ENCODE data around the gene CEMIP2. TPM values are rescaled to one million over a fixed set of nuclear protein-coding genes. Genes with fewer than 3 reads are reported as not detected.

The CEMIP2 gene
- total RNA-seq, 1 experiment from 2014 or later: 16.0 TPM

GRCh38 chr9:71652480-71652879 lies 115.8 kb downstream of the CEMIP2 start:
- ATAC-seq (no peak), DNase-seq (no peak)
- H3K4me1 ChIP-seq (ENCODE audit: insufficient read depth, low read length): peaks cover 4% of the 10 kb centered on the region
- H3K9me3 ChIP-seq (ENCODE audit: low read length): no peaks in the 10 kb centered on the region
- H3K4me2 ChIP-seq (ENCODE audit: low read length): no peak overlapping the region
- no TSS peak for BruUV-seq (replicated peaks)
- H3K36me3 ChIP-seq (ENCODE audit: low read depth, low read length): no peaks in the 10 kb centered on the region
- H4K20me1 ChIP-seq (ENCODE audit: low read length): no peaks in the 10 kb centered on the region
- H3K27ac ChIP-seq (ENCODE audit: low read length): no peak overlapping the region
- CTCF ChIA-PET: no interaction called here
- H3K9me2 ChIP-seq (replicated peaks; ENCODE audit: low read length): no peaks in the 10 kb centered on the region
- H3K79me2 ChIP-seq (ENCODE audit: low read length): no peaks in the 10 kb centered on the region
- no peak overlapping the region for H2AFZ ChIP-seq (ENCODE audit: low read length)
- H3F3A ChIP-seq (ENCODE audit: low read length, unreplicated experiment): no peaks in the 10 kb centered on the region
- H3K9ac ChIP-seq (ENCODE audit: low read length): no peak overlapping the region
- no peak overlapping the region for H3K4me3 ChIP-seq (ENCODE audit: low read length)
- TF ChIP-seq EZH2phosphoT487 (IDR thresholded peaks at IDR 0.05; ENCODE audit: borderline replicate concordance, low read length) (no peak), CTCF (conservative IDR thresholded peaks at IDR 0.05; ENCODE audit: low read depth, low read length) (no peak)
- intact Hi-C loops (cut with micrococcal nuclease): no loop called here
- POLR2A ChIA-PET (ENCODE audit: unreplicated experiment): no interaction called here
- H3K27me3 ChIP-seq (ENCODE audit: low read length): no peaks in the 10 kb centered on the region

DNA sequence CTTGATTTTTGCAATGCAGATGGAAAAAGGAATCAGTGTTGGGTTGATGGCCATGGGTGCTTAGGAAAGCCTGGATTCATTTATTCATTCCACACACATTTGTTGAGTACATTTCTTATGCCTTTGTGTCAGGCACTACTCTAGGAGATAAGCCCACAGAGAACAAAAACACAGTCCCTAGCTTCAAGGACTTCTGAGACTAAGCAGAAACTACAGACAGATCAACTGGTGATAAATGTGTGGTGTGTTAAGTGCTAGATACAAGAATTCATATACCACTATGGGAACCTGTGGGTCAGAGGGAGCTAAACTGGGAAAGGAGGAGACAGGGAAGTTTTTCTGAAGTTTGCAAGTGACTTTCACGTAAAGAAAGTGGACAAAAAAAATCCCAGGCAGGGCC lies 119.9 kb downstream of the CEMIP2 start:
- H3F3A ChIP-seq (ENCODE audit: low read length, unreplicated experiment): no peaks in the 10 kb centered on the region
- H3K79me2 ChIP-seq (ENCODE audit: low read length): no peaks in the 10 kb centered on the region
- H3K9ac ChIP-seq (ENCODE audit: low read length): no peak overlapping the region
- no peak overlapping the region for H3K4me2 ChIP-seq (ENCODE audit: low read length)
- TF ChIP-seq CTCF (conservative IDR thresholded peaks at IDR 0.05; ENCODE audit: low read depth, low read length) (no peak), EZH2 (IDR thresholded peaks at IDR 0.05; ENCODE audit: low read length, unreplicated experiment) (no peak), EZH2phosphoT487 (IDR thresholded peaks at IDR 0.05; ENCODE audit: borderline replicate concordance, low read length) (no peak)
- H3K27me3 ChIP-seq (ENCODE audit: low read length): no peaks in the 10 kb centered on the region
- ATAC-seq (no peak), DNase-seq (no peak)
- H4K20me1 ChIP-seq (ENCODE audit: low read length): no peaks in the 10 kb centered on the region
- no peaks in the 10 kb centered on the region for H3K9me2 ChIP-seq (replicated peaks; ENCODE audit: low read length)
- no peak overlapping the region for H3K27ac ChIP-seq (ENCODE audit: low read length)
- POLR2A ChIA-PET (ENCODE audit: unreplicated experiment): no interaction called here
- H3K9me3 ChIP-seq (ENCODE audit: low read length): no peaks in the 10 kb centered on the region
- intact Hi-C loops (cut with micrococcal nuclease): loop anchor here (5.0 kb wide), 1 partner anchor 34 kb away; no protein-coding TSS in a partner anchor
- no TSS peak for BruUV-seq (replicated peaks)
- no peak overlapping the region for H3K4me3 ChIP-seq (ENCODE audit: low read length)
- CTCF ChIA-PET: no interaction called here
- no peaks in the 10 kb centered on the region for H3K36me3 ChIP-seq (ENCODE audit: low read depth, low read length)
- H3K4me1 ChIP-seq (ENCODE audit: insufficient read depth, low read length): peaks cover 20% of the 10 kb centered on the region
- H2AFZ ChIP-seq (ENCODE audit: low read length): no peak overlapping the region

DNA sequence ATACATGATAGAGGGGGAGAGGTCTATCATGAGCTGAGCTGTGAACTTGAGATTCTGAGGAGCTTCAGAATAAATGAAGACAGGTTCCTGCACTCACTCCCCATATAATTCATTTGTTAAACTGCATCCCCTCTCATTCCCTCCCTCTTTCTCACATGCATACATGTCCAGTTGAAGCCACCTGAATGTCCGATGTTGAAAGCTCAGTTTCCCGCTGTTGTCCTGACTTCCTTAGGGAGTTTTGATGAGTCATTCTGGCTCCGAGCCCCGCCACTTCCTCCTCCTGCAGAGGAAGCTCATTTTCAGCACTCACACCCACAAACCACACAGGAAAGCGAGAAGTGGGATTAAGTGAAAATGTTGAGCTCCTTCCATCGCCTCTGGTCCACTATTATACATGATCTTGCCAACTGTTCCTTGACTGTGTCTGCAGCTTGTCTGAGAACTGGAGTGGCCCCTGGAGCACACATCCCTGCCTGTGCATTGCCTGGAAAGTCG lies 121.2 kb downstream of the CEMIP2 start:
- Histone ChIP-seq H2AFZ (ENCODE audit: low read length) (peak overlapping the region; percentile 47), H3K4me1 (ENCODE audit: insufficient read depth, low read length) (peaks cover 24% of the 10 kb centered on the region), H3K9me2 (replicated peaks; ENCODE audit: low read length) (no peaks in the 10 kb centered on the region), H3K4me2 (ENCODE audit: low read length) (peak overlapping the region; percentile 68), H3F3A (ENCODE audit: low read length, unreplicated experiment) (no peaks in the 10 kb centered on the region), H3K79me2 (ENCODE audit: low read length) (no peaks in the 10 kb centered on the region), H3K9me3 (ENCODE audit: low read length) (no peaks in the 10 kb centered on the region), H3K36me3 (ENCODE audit: low read depth, low read length) (no peaks in the 10 kb centered on the region), H3K27ac (ENCODE audit: low read length) (no peak overlapping the region), H3K4me3 (ENCODE audit: low read length) (peak overlapping the region; percentile 11; the same call in 1 of the 2 replicates), H3K9ac (ENCODE audit: low read length) (no peak overlapping the region), H4K20me1 (ENCODE audit: low read length) (no peaks in the 10 kb centered on the region), H3K27me3 (ENCODE audit: low read length) (no peaks in the 10 kb centered on the region)
- TF ChIP-seq EZH2phosphoT487 (IDR thresholded peaks at IDR 0.05; ENCODE audit: borderline replicate concordance, low read length): no peak
- TF ChIP-seq EZH2 (IDR thresholded peaks at IDR 0.05; ENCODE audit: low read length, unreplicated experiment): no peak
- TF ChIP-seq CTCF (conservative IDR thresholded peaks at IDR 0.05; ENCODE audit: low read depth, low read length): no peak
- DNase-seq (peak; percentile 79), ATAC-seq (peak; percentile 78)
- BruUV-seq (replicated peaks): no TSS peak
- CTCF ChIA-PET: interaction anchor here (0.5 to 0.7 kb wide), 3 partner anchors 22 to 1497 kb away, joined by 3 to 5 read pairs (median 4); no protein-coding TSS in a partner anchor
- intact Hi-C loops (cut with micrococcal nuclease): loop anchor here (5.0 kb wide), 1 partner anchor 35 kb away; no protein-coding TSS in a partner anchor
- POLR2A ChIA-PET (ENCODE audit: unreplicated experiment): interaction anchor here (0.5 to 0.6 kb wide), 2 partner anchors 22 to 38 kb away, joined by 6 to 15 read pairs; no protein-coding TSS in a partner anchor
